Stimulated activated CD4-positive, alpha-beta T cell treated with anti-CD3 and anti-CD28 coated beads, Interleukin-12 subunit alpha, Interleukin-12 subunit beta, amount 100 ng/mL, for 24 hours (primary cell): ENCODE data around the gene GLI1.

ENCODE experiments used
- DNase-seq, 2 experiments: peaks; one replicate each; pipeline ENCODE4 v3.0.0-alpha.2; 2020; ENCODE audit warnings: low read depth in 2 of 2

The GLI1 gene

DNA sequence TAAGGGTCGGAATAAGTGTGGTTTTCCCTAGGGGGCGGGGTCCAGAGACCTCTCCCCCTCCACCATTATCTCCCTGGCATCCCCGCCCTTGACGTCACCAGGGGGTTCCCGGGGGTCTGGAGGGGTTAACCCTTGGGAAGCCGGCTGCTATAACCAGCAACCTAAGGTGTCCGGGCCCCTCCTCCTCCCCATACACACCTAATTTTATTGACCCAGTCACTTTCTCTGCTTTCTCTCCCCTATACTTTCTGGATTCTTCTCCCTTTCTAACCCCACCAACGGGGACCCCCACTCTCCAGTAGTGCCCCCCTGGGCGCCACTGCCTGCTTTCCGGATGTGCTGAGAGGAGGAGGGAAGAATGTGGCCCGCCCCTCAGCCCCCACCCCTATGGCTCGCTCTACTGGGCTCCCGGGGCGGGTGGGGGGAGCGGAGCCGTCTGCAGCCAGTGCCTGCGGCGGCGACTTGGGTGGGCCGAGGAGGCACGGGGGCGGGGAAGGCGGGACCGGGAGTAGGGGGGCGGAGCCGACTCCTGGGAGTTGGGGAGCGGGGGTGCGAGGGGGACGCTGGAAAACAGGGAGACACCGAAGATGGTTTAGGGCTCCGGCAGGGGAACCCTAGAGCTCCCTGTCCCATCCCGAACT is 1.8 kb downstream of the GLI1 start:
- DNase-seq: no peak

- DNase-seq: no peak
Measured at GRCh38 chr12:57461917-57462250, 2.3 kb downstream of the GLI1 start.

- DNase-seq: peak; percentile 75 to 89
Measured at GRCh38 chr12:57462251-57462911, 2.8 kb downstream of the GLI1 start.

- DNase-seq: no peak
Measured at GRCh38 chr12:57462912-57463253, 3.3 kb downstream of the GLI1 start.

- DNase-seq: no peak
Measured at GRCh38 chr12:57464569-57464968, 5.0 kb downstream of the GLI1 start.

DNA sequence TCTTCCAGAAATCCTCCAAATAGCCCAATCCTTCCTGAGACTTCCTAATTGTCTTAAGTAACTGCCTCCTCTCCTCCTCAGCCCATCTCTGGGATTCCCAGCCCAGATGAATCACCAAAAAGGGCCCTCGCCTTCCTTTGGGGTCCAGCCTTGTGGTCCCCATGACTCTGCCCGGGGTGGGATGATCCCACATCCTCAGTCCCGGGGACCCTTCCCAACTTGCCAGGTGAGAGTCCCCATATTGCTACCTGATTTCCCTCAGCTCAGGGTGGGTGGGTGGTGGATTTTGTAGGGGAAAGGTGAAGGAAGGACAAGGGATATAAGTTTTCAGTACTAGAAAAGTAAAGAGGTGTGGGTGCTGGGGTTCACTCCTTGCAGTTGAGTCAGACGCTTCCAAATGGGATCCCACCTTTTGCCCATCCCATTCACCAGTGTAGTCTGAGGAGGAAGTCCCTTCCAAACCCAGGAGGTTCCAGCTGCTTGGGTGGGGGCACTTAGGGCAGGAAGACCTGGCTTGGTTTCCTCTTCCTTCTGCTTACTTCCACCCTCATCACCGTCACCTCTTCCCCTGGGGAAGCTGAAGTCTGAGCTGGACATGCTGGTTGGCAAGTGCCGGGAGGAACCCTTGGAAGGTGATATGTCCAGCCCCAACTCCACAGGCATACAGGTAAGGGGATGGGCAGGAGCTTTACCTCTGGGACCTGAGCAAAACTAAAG is 5.6 kb downstream of the GLI1 start:
- no peak for DNase-seq

DNA sequence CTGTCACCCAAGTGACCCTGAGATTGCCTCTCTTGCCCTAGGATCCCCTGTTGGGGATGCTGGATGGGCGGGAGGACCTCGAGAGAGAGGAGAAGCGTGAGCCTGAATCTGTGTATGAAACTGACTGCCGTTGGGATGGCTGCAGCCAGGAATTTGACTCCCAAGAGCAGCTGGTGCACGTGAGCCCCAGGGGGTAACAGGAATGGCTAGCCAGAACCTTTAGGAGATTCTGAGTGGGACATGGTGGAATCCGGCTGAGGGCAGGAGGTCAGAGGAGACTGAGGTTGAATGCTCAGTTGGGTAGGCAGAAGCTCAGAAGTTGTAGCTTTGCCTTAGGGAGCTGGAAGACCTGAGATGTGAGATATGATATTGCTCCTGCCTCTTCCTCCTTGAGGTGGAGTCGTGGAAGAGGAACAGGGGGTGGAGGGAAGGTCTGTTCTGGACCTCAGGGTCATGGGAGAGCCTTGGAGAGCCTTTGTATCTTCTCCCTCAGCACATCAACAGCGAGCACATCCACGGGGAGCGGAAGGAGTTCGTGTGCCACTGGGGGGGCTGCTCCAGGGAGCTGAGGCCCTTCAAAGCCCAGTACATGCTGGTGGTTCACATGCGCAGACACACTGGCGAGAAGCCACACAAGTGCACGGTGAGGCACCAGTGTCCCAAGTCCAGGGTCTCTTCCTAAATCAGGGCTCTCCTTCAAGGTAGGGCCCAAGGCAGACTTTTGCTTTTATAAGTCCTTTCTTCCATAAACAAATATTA is 6.3 kb downstream of the GLI1 start:
- no peak for DNase-seq

- no peak for DNase-seq
Measured at GRCh38 chr12:57467212-57467874, 7.8 kb downstream of the GLI1 start.

- no peak for DNase-seq
Measured at GRCh38 chr12:57467915-57468314, 8.3 kb downstream of the GLI1 start.

GRCh38 chr12:57469296-57470164 is 9.9 kb downstream of the GLI1 start:
- no peak for DNase-seq

GRCh38 chr12:57470286-57470969 is 10.8 kb downstream of the GLI1 start:
- no peak for DNase-seq

GRCh38 chr12:57470970-57471656 is 11.5 kb downstream of the GLI1 start:
- no peak for DNase-seq

DNA sequence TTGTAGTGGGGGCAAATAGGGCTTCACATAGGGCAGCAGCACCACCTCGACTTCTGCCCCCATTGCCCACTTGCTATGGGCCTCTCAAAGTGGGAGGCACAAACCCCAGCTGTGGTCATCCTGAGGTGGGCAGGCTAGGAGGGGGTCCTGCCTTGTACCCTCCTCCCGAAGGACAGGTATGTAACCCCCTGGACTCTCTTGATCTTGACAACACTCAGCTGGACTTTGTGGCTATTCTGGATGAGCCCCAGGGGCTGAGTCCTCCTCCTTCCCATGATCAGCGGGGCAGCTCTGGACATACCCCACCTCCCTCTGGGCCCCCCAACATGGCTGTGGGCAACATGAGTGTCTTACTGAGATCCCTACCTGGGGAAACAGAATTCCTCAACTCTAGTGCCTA is 12.1 kb downstream of the GLI1 start:
- DNase-seq: no peak

DNA sequence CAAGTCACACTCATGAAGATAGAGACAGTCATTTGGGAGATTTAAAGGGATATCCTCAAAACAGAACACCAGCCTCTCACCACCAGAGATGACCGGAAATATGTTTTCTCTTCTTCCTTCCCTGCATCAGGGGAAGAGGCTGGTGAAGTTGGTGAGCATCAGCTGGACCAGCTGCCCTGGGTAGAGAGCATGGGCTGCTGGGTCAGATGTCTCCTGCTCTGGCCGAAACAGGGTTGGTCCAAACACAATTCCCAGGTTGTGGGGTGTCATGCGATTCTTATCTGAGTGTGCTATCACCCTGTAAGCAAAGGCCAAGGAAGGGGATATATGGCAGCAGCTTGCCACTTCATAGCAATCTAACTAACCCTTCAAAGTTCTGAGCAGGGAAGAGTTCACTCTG is 12.8 kb downstream of the GLI1 start:
- no peak for DNase-seq

- DNase-seq: no peak
Measured at GRCh38 chr12:57473392-57473791, 13.8 kb downstream of the GLI1 start.

DNA sequence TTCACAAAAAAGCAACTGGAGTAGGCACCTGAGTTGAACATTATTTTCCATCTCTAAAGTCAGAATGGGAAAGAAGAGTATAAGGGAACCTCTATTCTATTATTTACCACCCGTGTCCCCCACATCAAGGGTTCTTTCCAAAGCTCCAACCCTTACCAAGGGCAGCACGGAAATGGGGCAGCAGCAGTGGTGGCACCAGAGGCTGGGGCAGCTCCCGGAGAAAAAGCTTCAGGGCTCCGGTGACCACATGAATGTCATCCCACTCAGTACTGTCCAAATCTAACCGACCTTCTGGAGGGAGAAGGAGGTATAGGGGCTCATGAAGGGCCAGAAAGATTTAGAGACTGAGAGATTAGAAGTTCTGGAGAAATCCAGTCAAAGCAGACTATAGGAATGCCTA is 14.3 kb downstream of the GLI1 start:
- no peak for DNase-seq

DNA sequence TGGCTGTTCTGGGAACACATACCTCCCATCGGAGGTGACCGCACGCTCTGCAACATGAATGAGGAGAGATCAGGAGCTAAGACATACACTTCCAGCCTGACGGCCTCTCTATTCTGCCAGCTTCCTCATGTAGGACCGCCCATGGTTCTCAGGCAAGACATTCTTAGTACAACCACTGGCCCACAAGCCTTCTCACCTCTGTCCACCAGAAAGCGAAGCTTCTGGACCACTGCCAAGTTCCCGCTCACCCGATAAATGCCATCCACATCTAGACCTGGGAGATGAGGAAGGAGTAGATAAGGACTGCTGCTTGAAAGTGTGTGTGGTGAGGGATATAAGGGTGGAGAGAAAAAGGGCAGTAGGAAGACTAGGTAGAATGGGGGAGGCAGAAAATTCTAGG is 14.8 kb downstream of the GLI1 start:
- DNase-seq: no peak

DNA sequence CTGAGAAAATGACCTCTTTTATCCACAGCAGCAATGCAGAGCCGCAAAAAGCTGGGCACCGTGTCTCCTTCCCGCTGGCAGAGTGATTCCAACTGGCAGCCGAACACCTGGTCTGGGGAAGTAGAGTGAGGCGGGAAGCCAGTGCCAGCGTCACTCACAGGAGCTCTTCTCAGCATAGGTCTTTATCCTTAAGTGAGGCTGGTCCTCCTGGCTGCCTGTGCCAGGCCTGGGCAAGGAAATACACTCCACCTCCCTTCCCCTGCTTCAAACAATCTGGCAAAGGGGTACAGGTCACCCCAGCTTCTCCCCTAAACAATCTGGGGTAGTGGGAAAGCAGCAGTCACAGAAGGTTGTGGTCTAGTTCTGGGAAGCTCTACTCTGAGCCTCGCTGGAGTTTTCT is 15.3 kb downstream of the GLI1 start:
- DNase-seq: no peak

- DNase-seq: no peak
Measured at GRCh38 chr12:57475271-57476161, 15.9 kb downstream of the GLI1 start.
